ENCODE data around the gene IFI27L1. TPM values are rescaled to one million over a fixed set of nuclear protein-coding genes. Genes with fewer than 3 reads are reported as not detected.

The IFI27L1 gene
- total and polyA plus RNA-seq, 7 donors = 6.5 to 15.0 (median 10.4) TPM

DNA sequence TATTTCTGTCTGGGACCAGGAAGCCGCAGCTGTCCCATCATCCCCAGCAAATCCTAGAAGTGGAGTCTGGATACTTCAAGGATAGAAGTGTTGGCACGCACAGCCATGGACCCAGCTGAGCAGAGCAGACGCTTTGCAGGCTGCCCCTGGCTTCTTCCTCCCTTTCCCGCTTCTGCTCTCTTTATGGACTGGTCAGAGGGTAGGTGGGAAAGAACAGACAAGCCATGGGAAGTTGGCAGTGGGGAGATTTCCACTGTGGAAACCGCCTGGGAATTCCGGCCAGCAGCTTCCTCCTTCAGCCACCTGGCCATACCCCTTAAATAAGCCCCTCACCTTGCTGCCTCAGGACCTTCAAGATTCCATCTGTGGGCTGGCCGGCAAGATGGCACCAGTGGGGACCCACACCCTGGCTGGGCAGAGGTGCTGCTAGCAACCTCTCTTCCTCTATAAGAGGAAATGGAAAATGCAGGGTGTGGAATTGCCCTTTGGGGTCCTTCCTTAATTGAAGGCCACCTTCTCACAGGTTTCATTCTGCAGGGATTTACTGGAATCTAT, 34.3 kb upstream of the IFI27L1 start:
- Histone ChIP-seq H3K36me3 (ENCODE audit: insufficient read depth in 1 of 2, low read depth in 1 of 2) (peaks cover 6 to 75% of the 10 kb centered on the region in 2 donors), H3K9me3 (no peaks in the 10 kb centered on the region), H3K27me3 (ENCODE audit: insufficient read depth in 3 of 3, low read length in 2 of 3) (no peaks in the 10 kb centered on the region), H3K4me3 (no peak overlapping the region), H3K4me1 (peaks cover 31% of the 10 kb centered on the region), H3K27ac (no peak overlapping the region)
- DNase-seq (peak in 1 of 2 donors; percentile 28), ATAC-seq (no peak)
- TF ChIP-seq, protein P1, sequence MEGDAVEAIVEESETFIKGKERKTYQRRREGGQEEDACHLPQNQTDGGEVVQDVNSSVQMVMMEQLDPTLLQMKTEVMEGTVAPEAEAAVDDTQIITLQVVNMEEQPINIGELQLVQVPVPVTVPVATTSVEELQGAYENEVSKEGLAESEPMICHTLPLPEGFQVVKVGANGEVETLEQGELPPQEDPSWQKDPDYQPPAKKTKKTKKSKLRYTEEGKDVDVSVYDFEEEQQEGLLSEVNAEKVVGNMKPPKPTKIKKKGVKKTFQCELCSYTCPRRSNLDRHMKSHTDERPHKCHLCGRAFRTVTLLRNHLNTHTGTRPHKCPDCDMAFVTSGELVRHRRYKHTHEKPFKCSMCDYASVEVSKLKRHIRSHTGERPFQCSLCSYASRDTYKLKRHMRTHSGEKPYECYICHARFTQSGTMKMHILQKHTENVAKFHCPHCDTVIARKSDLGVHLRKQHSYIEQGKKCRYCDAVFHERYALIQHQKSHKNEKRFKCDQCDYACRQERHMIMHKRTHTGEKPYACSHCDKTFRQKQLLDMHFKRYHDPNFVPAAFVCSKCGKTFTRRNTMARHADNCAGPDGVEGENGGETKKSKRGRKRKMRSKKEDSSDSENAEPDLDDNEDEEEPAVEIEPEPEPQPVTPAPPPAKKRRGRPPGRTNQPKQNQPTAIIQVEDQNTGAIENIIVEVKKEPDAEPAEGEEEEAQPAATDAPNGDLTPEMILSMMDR (IDR thresholded peaks at IDR 0.05) = no peak
- intact Hi-C loops (cut with DNase I) = no loop called here
- 76 to 85% (median 76%) methylated on average over 7 of the region's 7 CpGs for WGBS, 3 donors

DNA sequence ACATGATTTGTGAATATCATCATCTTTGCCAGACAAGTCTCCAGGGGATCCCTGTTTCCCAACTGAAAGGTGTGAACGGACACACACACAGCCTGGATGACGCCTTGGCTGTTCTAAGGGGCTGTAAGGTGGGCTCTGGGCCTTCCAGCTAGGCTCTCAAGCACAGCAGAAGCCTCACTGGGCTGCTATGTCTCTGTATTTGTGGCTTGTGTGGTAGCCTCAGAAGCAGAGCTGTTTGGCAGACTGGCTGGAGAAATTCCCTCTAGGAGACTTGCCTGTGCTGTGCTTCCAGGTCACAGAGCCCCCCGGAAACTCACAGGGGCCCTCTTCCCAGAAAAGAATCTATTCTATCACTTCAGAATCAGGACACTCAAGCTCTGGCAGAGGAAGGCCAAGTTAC, 33.5 kb upstream of the IFI27L1 start:
- Histone ChIP-seq H3K4me3 (no peak overlapping the region), H3K27me3 (ENCODE audit: insufficient read depth in 3 of 3, low read length in 2 of 3) (no peaks in the 10 kb centered on the region), H3K36me3 (ENCODE audit: insufficient read depth in 1 of 2, low read depth in 1 of 2) (peaks cover 6 to 83% of the 10 kb centered on the region in 2 donors), H3K9me3 (no peaks in the 10 kb centered on the region), H3K4me1 (peaks cover 33% of the 10 kb centered on the region), H3K27ac (no peak overlapping the region)
- intact Hi-C loops (cut with DNase I) = no loop called here
- 86 to 93% (median 88%) methylated on average over 3 of the region's 3 CpGs for WGBS, 3 donors
- DNase-seq = peak in 1 of 2 donors; percentile 3
- TF ChIP-seq, protein P1 (IDR thresholded peaks at IDR 0.05) = no peak
- ATAC-seq = no peak

DNA sequence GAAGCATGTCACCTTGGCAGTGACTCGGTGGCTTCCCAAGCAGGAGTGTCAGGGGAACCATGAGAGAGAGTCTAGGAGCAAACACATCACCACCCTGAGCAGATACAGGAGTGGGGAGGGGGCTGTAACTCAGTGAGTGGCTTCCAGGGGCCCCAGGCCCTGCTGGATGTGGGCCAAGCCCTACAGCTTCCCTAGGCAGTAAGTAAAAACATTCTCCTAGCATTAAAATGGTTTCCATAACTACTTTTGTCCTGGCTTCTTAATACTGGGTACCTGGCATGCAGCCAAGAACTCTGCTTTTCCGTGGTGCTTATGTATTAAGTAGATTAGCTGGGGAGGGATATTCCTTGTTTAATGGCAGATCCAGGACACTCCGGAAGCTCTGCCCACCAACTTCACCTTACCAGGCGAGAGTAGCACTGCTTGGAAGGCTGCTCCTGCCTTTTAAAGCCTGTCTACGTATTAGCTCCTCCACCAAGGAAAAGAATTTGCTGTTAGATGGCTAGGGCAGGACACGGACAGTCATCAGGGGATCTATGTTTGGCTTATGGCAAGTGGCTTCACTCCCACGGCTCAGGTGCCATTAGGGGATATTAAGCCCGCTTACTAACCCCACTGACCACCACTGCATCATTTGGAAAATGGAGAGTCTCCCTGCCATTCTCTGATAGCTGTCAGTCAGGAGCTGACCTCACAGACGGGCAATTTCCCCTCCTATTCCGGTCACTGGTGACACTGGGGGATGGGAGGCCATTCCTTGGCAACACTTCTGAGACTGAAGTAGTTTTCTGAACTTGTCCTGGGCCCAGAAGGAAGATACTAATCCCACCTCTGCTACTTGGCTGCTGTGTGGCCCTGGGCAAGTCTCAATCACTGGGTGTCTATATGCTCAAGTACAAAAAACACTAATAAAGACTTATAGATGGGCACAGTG, 32.2 kb upstream of the IFI27L1 start:
- Histone ChIP-seq H3K27me3 (ENCODE audit: insufficient read depth in 3 of 3, low read length in 2 of 3) (no peaks in the 10 kb centered on the region), H3K4me1 (peaks cover 26% of the 10 kb centered on the region), H3K9me3 (no peaks in the 10 kb centered on the region), H3K27ac (no peak overlapping the region), H3K36me3 (ENCODE audit: insufficient read depth in 1 of 2, low read depth in 1 of 2) (peaks cover 6 to 94% of the 10 kb centered on the region in 2 donors), H3K4me3 (no peak overlapping the region)
- DNase-seq (no peak), ATAC-seq (no peak)
- intact Hi-C loops (cut with DNase I) = loop anchor here in 1 of 2 donors (2.0 kb wide), 1 partner anchor 36 kb away; no protein-coding TSS in a partner anchor
- WGBS, 3 donors = 72 to 87% (median 73%) methylated on average over 10 of the region's 10 CpGs
- TF ChIP-seq, protein P1 (IDR thresholded peaks at IDR 0.05) = no peak

DNA sequence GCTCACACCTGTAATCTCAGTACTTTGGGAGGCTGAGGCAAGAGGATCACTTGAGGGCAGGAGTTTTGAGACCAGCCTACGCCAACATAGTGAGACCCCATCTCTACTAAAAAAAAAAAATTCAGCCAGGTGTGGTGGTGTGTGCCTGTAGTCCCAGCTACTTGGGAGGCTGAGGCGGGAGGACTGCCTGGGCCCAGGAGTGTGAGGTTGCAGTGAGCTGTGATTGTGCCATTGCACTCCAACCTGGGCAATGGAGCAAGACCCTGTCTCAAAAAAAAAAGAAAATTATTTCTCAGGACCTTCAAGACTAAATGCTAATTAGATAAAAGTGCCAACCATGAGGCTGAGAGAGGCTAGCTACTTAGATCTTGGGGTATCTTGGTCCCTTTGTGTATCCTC, 31.5 kb upstream of the IFI27L1 start:
- H3K9me3 ChIP-seq = no peaks in the 10 kb centered on the region
- ATAC-seq (no peak), DNase-seq (no peak)
- no peaks in the 10 kb centered on the region for H3K27me3 ChIP-seq (ENCODE audit: insufficient read depth in 3 of 3, low read length in 2 of 3)
- H3K27ac ChIP-seq = no peak overlapping the region
- WGBS, 3 donors = 86 to 100% (median 92%) methylated on average over 1 to 2 of the region's 2 CpGs
- peaks cover 8 to 96% of the 10 kb centered on the region in 2 donors for H3K36me3 ChIP-seq (ENCODE audit: insufficient read depth in 1 of 2, low read depth in 1 of 2)
- no peak overlapping the region for H3K4me3 ChIP-seq
- TF ChIP-seq, protein P1 (IDR thresholded peaks at IDR 0.05) = no peak
- intact Hi-C loops (cut with DNase I) = loop anchor here in 1 of 2 donors (2.0 kb wide), 1 partner anchor 35 kb away; no protein-coding TSS in a partner anchor
- peaks cover 26% of the 10 kb centered on the region for H3K4me1 ChIP-seq

All from psoas muscle (tissue), 8 donors.